IMR-90 (cell line): ENCODE results near the gene HCFC1R1. TPM values are rescaled to one million over a fixed set of nuclear protein-coding genes. Genes with fewer than 3 reads are reported as not detected.

ENCODE experiments used
- ATAC-seq: fragments of 200-7000 bp; cut with Tn5 transposase; 2 replicates; pipeline ENCODE4 v1.9.1; 2020; ENCODE audit warnings: low read depth, mild to moderate bottlenecking, moderate library complexity
- BruUV-seq: library from RNA; stranded (reverse); fragments of 400-500 nt; replicated peaks from 2 replicates; lab custom pipeline; 2021; lab: Mats Ljungman, UMichigan
- CTCF ChIA-PET: fragments of 300-600 bp; formaldehyde crosslinking; extraction: SDS; loops from one replicate; lab custom pipeline; 2021; ENCODE audit warnings: antibody characterized with exemption; lab: Yijun Ruan, JAX
- POLR2A ChIA-PET: fragments of 300-600 bp; sonication (Branson Sonifier 250); formaldehyde crosslinking; loops from one replicate; lab custom pipeline; 2022; ENCODE audit warnings: antibody characterized with exemption; ENCODE audit not compliant: unreplicated experiment; lab: Charles Lee
- DNase-seq: peaks from one replicate; pipeline ENCODE4 v3.0.0; 2013
- H2AFZ ChIP-seq: replicated peaks from 2 replicates; pipeline ENCODE3; 2013; ENCODE audit warnings: low read length, mild to moderate bottlenecking; ENCODE audit not compliant: poor library complexity
- H2AK5ac ChIP-seq: 2 replicates; pipeline ENCODE4 v1.6.1; 2013; ENCODE audit warnings: low read depth, low read length, inconsistent platforms
- H2AK9ac ChIP-seq: replicated peaks from 2 replicates; pipeline ENCODE3; 2013; ENCODE audit warnings: mild to moderate bottlenecking, low read depth, low read length, moderate library complexity; ENCODE audit not compliant: poor library complexity
- H2BK120ac ChIP-seq: 2 replicates; pipeline ENCODE4 v1.6.1; 2013; ENCODE audit warnings: low read depth, low read length, inconsistent platforms
- H2BK15ac ChIP-seq: 3 replicates; pipeline ENCODE4 v1.6.1; 2013; ENCODE audit warnings: low read depth, low read length, inconsistent platforms
- H2BK20ac ChIP-seq: 2 replicates; pipeline ENCODE4 v1.6.1; 2013; ENCODE audit warnings: low read depth, mild to moderate bottlenecking, inconsistent platforms, low read length, moderate library complexity
- H2BK5ac ChIP-seq: 2 replicates; pipeline ENCODE4 v1.6.1; 2013; ENCODE audit warnings: mild to moderate bottlenecking, low read depth, low read length, inconsistent platforms; ENCODE audit not compliant: poor library complexity, severe bottlenecking
- H3K14ac ChIP-seq: replicated peaks from 2 replicates; pipeline ENCODE4 v1.6.1; 2013; ENCODE audit warnings: low read depth, low read length, inconsistent platforms
- H3K18ac ChIP-seq: 2 replicates; pipeline ENCODE4 v1.6.1; 2013; ENCODE audit warnings: low read depth, low read length, control low read depth
- H3K23ac ChIP-seq: 2 replicates; pipeline ENCODE4 v1.6.1; 2013; ENCODE audit warnings: low read depth, low read length, inconsistent platforms
- H3K27ac ChIP-seq: 2 replicates; pipeline ENCODE4 v1.5.1; 2013; ENCODE audit warnings: mild to moderate bottlenecking, control low read depth, low read length; ENCODE audit not compliant: insufficient read depth
- H3K27me3 ChIP-seq: 2 replicates; pipeline ENCODE4 v1.6.1; 2013; ENCODE audit warnings: low read length; ENCODE audit not compliant: control insufficient read depth, insufficient read depth
- H3K36me3 ChIP-seq: 2 replicates; pipeline ENCODE4 v1.6.1; 2013; ENCODE audit warnings: low read length, mixed read lengths; ENCODE audit not compliant: control insufficient read depth, insufficient read depth
- H3K4ac ChIP-seq: 2 replicates; pipeline ENCODE4 v1.6.1; 2013; ENCODE audit warnings: low read depth, low read length, inconsistent platforms
- H3K4me1 ChIP-seq: 2 replicates; pipeline ENCODE4 v1.6.1; 2013; ENCODE audit warnings: low read length, mixed read lengths; ENCODE audit not compliant: control insufficient read depth, insufficient read depth
- H3K4me2 ChIP-seq: 2 replicates; pipeline ENCODE4 v1.6.1; 2013; ENCODE audit warnings: low read depth, mild to moderate bottlenecking, control low read depth, low read length, moderate library complexity
- H3K4me3 ChIP-seq: 2 replicates; pipeline ENCODE4 v1.5.1; 2013; ENCODE audit warnings: low read depth, mild to moderate bottlenecking, control low read depth, low read length, moderate library complexity; ENCODE audit not compliant: insufficient read depth
- H3K56ac ChIP-seq: 2 replicates; pipeline ENCODE4 v1.6.1; 2013; ENCODE audit warnings: low read length, inconsistent platforms; ENCODE audit not compliant: insufficient read depth; ENCODE audit errors: extremely low read depth
- H3K79me1 ChIP-seq, 2 experiments: 2 replicates each; pipeline ENCODE4 v1.6.1; 2013; ENCODE audit warnings: low read length in 2 of 2, inconsistent platforms in 1 of 2, low read depth in 1 of 2
- H3K9ac ChIP-seq: 2 replicates; pipeline ENCODE4 v1.6.1; 2013; ENCODE audit warnings: low read depth, low read length, control low read depth
- H3K9me1 ChIP-seq: 2 replicates; pipeline ENCODE4 v1.6.1; 2013; ENCODE audit warnings: low read length, inconsistent platforms; ENCODE audit not compliant: insufficient read depth
- H3K9me3 ChIP-seq: 2 replicates; pipeline ENCODE4 v1.6.1; 2013; ENCODE audit warnings: low read length; ENCODE audit not compliant: control insufficient read depth, insufficient read depth
- H4K20me1 ChIP-seq: 2 replicates; pipeline ENCODE4 v1.6.1; 2013; ENCODE audit warnings: low read length, inconsistent platforms; ENCODE audit not compliant: insufficient read depth
- H4K5ac ChIP-seq: 2 replicates; pipeline ENCODE4 v1.6.1; 2013; ENCODE audit warnings: mild to moderate bottlenecking, low read depth, low read length, control low read depth
- H4K8ac ChIP-seq, 2 experiments: 2 replicates each; pipeline ENCODE4 v1.6.1; 2013; ENCODE audit warnings: low read depth in 2 of 2, low read length in 2 of 2, control low read depth in 1 of 2, inconsistent platforms in 1 of 2
- H4K91ac ChIP-seq: 2 replicates; pipeline ENCODE4 v1.6.1; 2013; ENCODE audit warnings: low read depth, low read length, inconsistent platforms; ENCODE audit not compliant: insufficient read depth
- BHLHE40 ChIP-seq: fragments of 150-350 bp; IDR thresholded peaks from 2 replicates; pipeline ENCODE4 v1.6.1; 2016; ENCODE audit warnings: mild to moderate bottlenecking, low read depth, low read length
- CEBPB ChIP-seq: IDR thresholded peaks from 2 replicates; pipeline ENCODE4 v1.6.1; 2012; ENCODE audit warnings: low read depth, low read length, improper control_type of control experiment
- CHD1 ChIP-seq: IDR thresholded peaks from 2 replicates; pipeline ENCODE4 v1.6.1; 2012; ENCODE audit warnings: low read depth, low read length, improper control_type of control experiment
- CTCF ChIP-seq: conservative IDR thresholded peaks from 2 replicates; pipeline ENCODE4 v1.5.1; 2012; ENCODE audit warnings: mild to moderate bottlenecking, low read depth, low read length, improper control_type of control experiment
- FOS ChIP-seq: fragments of 150-350 bp; IDR thresholded peaks from 2 replicates; pipeline ENCODE4 v1.6.1; 2016; ENCODE audit warnings: low read depth, low read length
- MAFK ChIP-seq: IDR thresholded peaks from 2 replicates; pipeline ENCODE4 v1.6.1; 2012; ENCODE audit warnings: low read depth, low read length, improper control_type of control experiment
- MAZ ChIP-seq: IDR thresholded peaks from 2 replicates; pipeline ENCODE4 v1.6.1; 2012; ENCODE audit warnings: low read depth, mild to moderate bottlenecking, low read length, improper control_type of control experiment, moderate library complexity, borderline replicate concordance
- MXI1 ChIP-seq: IDR thresholded peaks from 2 replicates; pipeline ENCODE4 v1.6.1; 2012; ENCODE audit warnings: low read depth, mild to moderate bottlenecking, low read length, moderate library complexity, borderline replicate concordance
- NFE2L2 ChIP-seq: fragments of 150-350 bp; IDR thresholded peaks from 2 replicates; pipeline ENCODE4 v1.6.1; 2016; ENCODE audit warnings: low read depth, mild to moderate bottlenecking, low read length
- POLR2A ChIP-seq: IDR thresholded peaks from 2 replicates; pipeline ENCODE4 v1.6.1; 2012; ENCODE audit warnings: mild to moderate bottlenecking, low read depth, low read length
- RAD21 ChIP-seq: IDR thresholded peaks from 2 replicates; pipeline ENCODE4 v1.6.1; 2012; ENCODE audit warnings: low read length, improper control_type of control experiment
- RCOR1 ChIP-seq: IDR thresholded peaks from 2 replicates; pipeline ENCODE4 v1.6.1; 2012; ENCODE audit warnings: mild to moderate bottlenecking, low read length, improper control_type of control experiment; ENCODE audit not compliant: insufficient replicate concordance
- RFX5 ChIP-seq: IDR thresholded peaks from 2 replicates; pipeline ENCODE4 v1.8.0; 2012; ENCODE audit warnings: low read depth, mild to moderate bottlenecking, low read length, moderate library complexity
- SMC3 ChIP-seq: fragments of 150-350 bp; IDR thresholded peaks from 2 replicates; pipeline ENCODE4 v1.6.1; 2016; ENCODE audit warnings: low read depth, mild to moderate bottlenecking, antibody characterized with exemption, low read length, moderate library complexity
- USF2 ChIP-seq: fragments of 150-350 bp; IDR thresholded peaks from 2 replicates; pipeline ENCODE4 v1.6.1; 2017; ENCODE audit warnings: mild to moderate bottlenecking, antibody characterized with exemption, low read length, low read depth
- WGBS, 2 experiments: methylation state at CpG; one replicate each; pipeline versions ENCODE4 v1.1.5 to v1.1.7; 2013; ENCODE audit warnings: missing lambda C conversion rate in 2 of 2; ENCODE audit not compliant: insufficient read length in 1 of 2; ENCODE audit errors: extremely low coverage in 2 of 2; 5-methylcytosine and 5-hydroxymethylcytosine counted together
- dilution Hi-C: fragments of 300-500 bp; cut with HindIII; formaldehyde crosslinking; loops from one replicate; pipeline ENCODE4 v1.14.3; 2018; ENCODE audit warnings: low sequenced_read_pairs; ENCODE audit not compliant: unreplicated experiment
- in situ Hi-C: fragments of 300-500 bp; cut with MboI; formaldehyde crosslinking; loops from 3 replicates; pipeline ENCODE4 v1.14.3; 2019; ENCODE audit warnings: low sequenced_read_pairs, inconsistent platforms, mixed read lengths
- intact Hi-C: fragments of 100-400 bp; cut with micrococcal nuclease; formaldehyde crosslinking; loops from 2 replicates; pipeline ENCODE4 v1.10.0; 2022
- polyA plus RNA-seq, 3 experiments: library from polyadenylated mRNA; depleted of rRNA; stranded (reverse); fragments of >200 nt; gene quantifications; 2 replicates each; pipeline ENCODE4 v1.2.3, GENCODE V29; 2012; ENCODE audit warnings: low replicate concordance in 1 of 3
- total RNA-seq: library from RNA; depleted of rRNA; stranded (reverse); fragments of >200 nt; gene quantifications from 2 replicates; pipeline ENCODE4 v1.2.3, GENCODE V29; 2012

The HCFC1R1 gene
- total and polyA plus RNA-seq, 2 of the 4 experiments (the other 2 are of a cell fraction) = 7.2 to 57.9 TPM

- Histone ChIP-seq H4K20me1 (no peaks in the 10 kb centered on the region), H4K5ac (peak within 1 kb of the TSS; percentile 99), H3K79me1 (peaks cover 14 to 22% of the 10 kb centered on the region in 2 experiments), H2AFZ (peak within 1 kb of the TSS; percentile 98), H3K9me1 (0 out of 2 replicates have a peak, but pooled peaks cover 4% of the 10 kb centered on the region), H3K27me3 (no peaks in the 10 kb centered on the region), H2AK5ac (peak within 1 kb of the TSS; percentile 96), H3K18ac (peak within 1 kb of the TSS; percentile 95), H3K4me2 (peak within 1 kb of the TSS; percentile 93), H3K23ac (peak within 1 kb of the TSS; percentile 92), H3K9me3 (no peaks in the 10 kb centered on the region), H2BK5ac (peak within 1 kb of the TSS; percentile 95), H3K4me3 (peak within 1 kb of the TSS; percentile 94), H4K8ac (peak within 1 kb of the TSS; percentile 89 to 99), H2BK20ac (no peak within 1 kb of the TSS), H3K4ac (peak within 1 kb of the TSS; percentile 99), H3K56ac (peak within 1 kb of the TSS; percentile 82; the same call in 1 of the 2 replicates), H2BK15ac (no peak within 1 kb of the TSS), H3K27ac (peak within 1 kb of the TSS; percentile 96), H3K9ac (peak within 1 kb of the TSS; percentile 94), H3K4me1 (peaks cover 6% of the 10 kb centered on the region), H3K14ac (peak within 1 kb of the TSS; percentile 99), H3K36me3 (no peaks in the 10 kb centered on the region), H2AK9ac (peak within 1 kb of the TSS; percentile 99), H4K91ac (peak within 1 kb of the TSS; percentile 93), H2BK120ac (peak within 1 kb of the TSS; percentile 64; the same call in 1 of the 2 replicates)
- intact Hi-C loops = no loop called here
- no TSS peak for BruUV-seq
- in situ Hi-C loops = no loop called here
- WGBS, 2 experiments = 11% methylated on average over 50 of the region's 91 CpGs; no CpG with 5 or more reads in 1 of the 2 experiments
- DNase-seq = peak; percentile 73
- ChIA-PET CTCF (interaction anchor here (0.6 kb wide), 1 partner anchor 567 kb away, joined by 3 read pairs; no protein-coding TSS in a partner anchor), POLR2A (interaction anchor here (0.6 to 0.7 kb wide), 2 partner anchors 15 to 260 kb away, joined by 3 to 6 read pairs; partner anchors contain the start of gene PRSS27)
- ATAC-seq = peak; percentile 94
- dilution Hi-C loops = no loop called here
- TF ChIP-seq FOS = no peak
- TF ChIP-seq USF2 = peak; percentile 69
- TF ChIP-seq MAZ = peak; percentile 46; the same call in 1 of the 2 replicates
- TF ChIP-seq BHLHE40 = no peak
- no peak for TF ChIP-seq RAD21
- TF ChIP-seq CHD1 = no peak
- no peak for TF ChIP-seq CTCF
- TF ChIP-seq RFX5 = no peak
- TF ChIP-seq MXI1 = peak; percentile 90
- TF ChIP-seq RCOR1 = no peak
- TF ChIP-seq MAFK = no peak
- TF ChIP-seq SMC3 = no peak
- TF ChIP-seq POLR2A = peak; percentile 82
- TF ChIP-seq CEBPB = no peak
- no peak for TF ChIP-seq NFE2L2
These were observed 43.2 kb downstream of the HCFC1R1 start, which contains the start of gene PKMYT1 for GRCh38 chr16:2980227-2981176. Gene PKMYT1, minus strand, starts transcription at chr16:2980446. Its CDS starts 789 bp downstream, at chr16:2979657.
